Psoas muscle (tissue), 8 donors: ENCODE data around the gene ATRAID. TPM values are rescaled to one million over a fixed set of nuclear protein-coding genes. Genes with fewer than 3 reads are reported as not detected.

ENCODE experiments used
- ATAC-seq, 4 donors: fragments of 200-7000 bp; cut with Tn5 transposase; one replicate each; pipeline ENCODE4 v1.9.1; 2020; ENCODE audit warnings: moderate library complexity in 3 of 4, mild to moderate bottlenecking in 2 of 4
- DNase-seq, 2 donors: peaks; one replicate each; pipeline ENCODE4 v3.0.0-alpha.2; 2020
- H3K27ac ChIP-seq: fragments of 200-600 bp; one replicate; pipeline ENCODE4 v1.8.0; 2022
- H3K27me3 ChIP-seq, 3 donors: fragments of 200-600 bp in 1 of 3; one replicate each; pipeline versions ENCODE4 v1.6.1 to v1.8.0; 2013 to 2022; ENCODE audit warnings: low read length in 2 of 3, mild to moderate bottlenecking in 2 of 3, moderate library complexity in 1 of 3; ENCODE audit not compliant: insufficient read depth in 3 of 3
- H3K36me3 ChIP-seq, 2 donors: fragments of 200-600 bp in 1 of 2; one replicate each; pipeline versions ENCODE4 v1.6.1 to v1.8.0; 2013 to 2022; ENCODE audit warnings: low read depth in 1 of 2, mild to moderate bottlenecking in 1 of 2, moderate library complexity in 1 of 2; ENCODE audit not compliant: insufficient read depth in 1 of 2
- H3K4me1 ChIP-seq: fragments of 200-600 bp; one replicate; pipeline ENCODE4 v1.8.0; 2022
- H3K4me3 ChIP-seq: fragments of 200-600 bp; one replicate; pipeline ENCODE4 v1.8.0; 2022; ENCODE audit warnings: mild to moderate bottlenecking
- H3K9me3 ChIP-seq: fragments of 200-600 bp; one replicate; pipeline ENCODE4 v1.8.0; 2022
- WGBS, 3 donors: extraction: QIAGEN DNeasy Blood & Tissue Kit; methylation state at CpG; one replicate each; pipeline versions ENCODE4 v1.1.6 to v1.1.7; 2013; 5-methylcytosine and 5-hydroxymethylcytosine counted together
- intact Hi-C, 2 donors: fragments of 100-400 bp; cut with DNase I; formaldehyde crosslinking; loops; one replicate each; pipeline versions ENCODE4 v1.11.0 to v1.14.2; 2022
- polyA plus RNA-seq, 3 donors: library from polyadenylated mRNA; stranded (reverse); fragments of 200-250 nt; gene quantifications; one replicate each; pipeline ENCODE4 v1.2.3, GENCODE V29; 2013
- total RNA-seq, 4 donors: library from RNA; stranded (reverse); fragmentation: NEBNext Ultra II Directional in 2 of 4; extraction: Animal tissue kit (Norgen Biotek cat#: 25700) in 2 of 4; gene quantifications; one replicate each; pipeline versions ENCODE4 v1.2.1 to v1.2.4, GENCODE V29; 2021 to 2023
- TF ChIP-seq, protein P1 (sequence below): fragments of 200-600 bp; IDR thresholded peaks from one replicate; pipeline ENCODE4 v1.8.0; 2022; ENCODE audit warnings: antibody characterized with exemption
- donor health status: healthy with polysubstance abuse.
- donor health status: DM: no; HTN: no; CAD: no; lungs with moderate emphysema.
- donor health status: Bipolar disorder and iron deficiency.
- donor health status: healthy.
- donor health status: DM: yes; HTN: yes; CAD: no.
- donor health status: DM: no; HTN: no; CAD: no.
- donor health status: DM: no; HTN: no; CAD: no.
- donor health status: DM: yes; HTN: yes; CAD: no.

ATRAID gene
- total and polyA plus RNA-seq, 7 donors: 87.1 to 188 (median 101) TPM

DNA sequence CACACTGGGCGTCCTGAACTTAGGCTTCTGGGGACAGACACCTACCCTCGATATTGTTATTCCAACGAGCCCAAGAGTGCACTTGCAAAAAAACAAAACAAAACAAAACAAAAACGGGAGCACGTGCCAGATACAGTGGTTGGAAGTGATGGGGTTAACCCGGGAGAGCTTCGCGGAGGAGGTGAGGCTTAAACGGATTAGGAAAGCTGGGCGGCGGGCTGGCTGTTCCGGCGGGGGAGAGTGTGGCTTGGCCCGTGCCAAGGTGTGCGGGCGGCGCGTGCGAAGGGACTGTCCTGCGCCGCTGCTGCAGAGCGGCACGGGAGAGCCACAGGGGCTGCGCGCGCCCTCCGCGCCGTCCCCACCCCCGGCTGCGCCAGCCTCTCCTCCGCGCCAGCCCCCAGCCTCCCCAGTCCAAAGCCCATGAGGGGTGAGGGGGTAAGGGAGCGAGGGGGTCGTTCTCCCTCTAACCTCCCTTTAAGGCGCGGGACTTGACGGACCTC, 52.5 kb downstream of the ATRAID start:
- WGBS, 3 donors: 0 to 2% (median 1%) methylated on average over 34 to 38 of the region's 38 CpGs
- intact Hi-C loops: no loop called here
- ATAC-seq (peak; percentile 42 to 55 (median 48)), DNase-seq (no peak)
- no peaks in the 10 kb centered on the region for H3K9me3 ChIP-seq
- H3K27me3 ChIP-seq: peaks cover 0 to 83% (median 36%) of the 10 kb centered on the region in 3 donors
- H3K4me1 ChIP-seq: peaks cover 28% of the 10 kb centered on the region
- no peaks in the 10 kb centered on the region for H3K36me3 ChIP-seq
- TF ChIP-seq, protein P1, sequence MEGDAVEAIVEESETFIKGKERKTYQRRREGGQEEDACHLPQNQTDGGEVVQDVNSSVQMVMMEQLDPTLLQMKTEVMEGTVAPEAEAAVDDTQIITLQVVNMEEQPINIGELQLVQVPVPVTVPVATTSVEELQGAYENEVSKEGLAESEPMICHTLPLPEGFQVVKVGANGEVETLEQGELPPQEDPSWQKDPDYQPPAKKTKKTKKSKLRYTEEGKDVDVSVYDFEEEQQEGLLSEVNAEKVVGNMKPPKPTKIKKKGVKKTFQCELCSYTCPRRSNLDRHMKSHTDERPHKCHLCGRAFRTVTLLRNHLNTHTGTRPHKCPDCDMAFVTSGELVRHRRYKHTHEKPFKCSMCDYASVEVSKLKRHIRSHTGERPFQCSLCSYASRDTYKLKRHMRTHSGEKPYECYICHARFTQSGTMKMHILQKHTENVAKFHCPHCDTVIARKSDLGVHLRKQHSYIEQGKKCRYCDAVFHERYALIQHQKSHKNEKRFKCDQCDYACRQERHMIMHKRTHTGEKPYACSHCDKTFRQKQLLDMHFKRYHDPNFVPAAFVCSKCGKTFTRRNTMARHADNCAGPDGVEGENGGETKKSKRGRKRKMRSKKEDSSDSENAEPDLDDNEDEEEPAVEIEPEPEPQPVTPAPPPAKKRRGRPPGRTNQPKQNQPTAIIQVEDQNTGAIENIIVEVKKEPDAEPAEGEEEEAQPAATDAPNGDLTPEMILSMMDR: no peak
- H3K27ac ChIP-seq: no peak overlapping the region
- peak overlapping the region; percentile 71 for H3K4me3 ChIP-seq

DNA sequence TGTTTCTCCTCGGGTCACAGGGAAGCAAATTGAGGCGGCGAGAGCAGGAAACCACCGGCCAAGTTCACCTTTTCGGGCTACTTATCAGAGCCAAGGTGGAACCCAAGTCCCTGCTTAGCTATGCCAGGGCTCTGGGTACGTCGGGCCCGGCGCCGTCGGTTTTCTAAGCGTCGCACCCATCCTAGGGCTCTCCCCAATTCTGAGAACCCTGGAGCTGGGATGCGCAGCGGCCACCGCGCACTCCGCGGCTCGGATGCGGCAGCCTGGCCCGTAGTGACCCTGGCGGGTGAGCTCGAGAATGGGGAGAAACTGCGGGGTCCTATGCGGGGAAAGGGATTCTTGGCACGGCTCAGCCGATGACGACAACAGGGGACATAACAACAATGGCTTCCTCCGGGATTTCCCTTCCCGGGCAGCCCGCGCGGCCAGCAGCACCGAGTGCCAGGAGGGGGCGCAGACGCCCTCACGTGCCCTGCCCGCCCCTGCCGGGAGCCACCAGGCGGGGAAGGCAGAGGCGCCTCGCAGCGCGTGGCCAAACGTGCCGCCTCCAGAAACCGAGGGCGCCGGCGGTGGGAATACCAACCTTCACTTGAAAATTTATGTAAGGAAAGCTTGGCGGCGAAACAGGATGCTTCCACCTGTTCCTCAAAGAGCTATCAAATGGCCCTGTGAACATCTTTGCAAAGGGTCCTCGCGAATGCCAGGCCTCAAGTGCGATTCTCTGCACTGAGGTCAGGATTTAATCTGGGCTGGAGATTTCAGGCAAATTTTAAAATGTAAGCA, 53.1 kb downstream of the ATRAID start:
- H3K27ac ChIP-seq: no peak overlapping the region
- 2 to 3% (median 2%) methylated on average over 47 to 56 of the region's 56 CpGs for WGBS, 3 donors
- ATAC-seq: peak; percentile 55 to 81 (median 72)
- peaks cover 0 to 78% (median 35%) of the 10 kb centered on the region in 3 donors for H3K27me3 ChIP-seq
- H3K9me3 ChIP-seq: no peaks in the 10 kb centered on the region
- DNase-seq: peak; percentile 64 to 81
- no peaks in the 10 kb centered on the region for H3K36me3 ChIP-seq
- peak overlapping the region; percentile 71 for H3K4me3 ChIP-seq
- peaks cover 28% of the 10 kb centered on the region for H3K4me1 ChIP-seq
- intact Hi-C loops: no loop called here
- TF ChIP-seq, protein P1: peak; percentile 36

DNA sequence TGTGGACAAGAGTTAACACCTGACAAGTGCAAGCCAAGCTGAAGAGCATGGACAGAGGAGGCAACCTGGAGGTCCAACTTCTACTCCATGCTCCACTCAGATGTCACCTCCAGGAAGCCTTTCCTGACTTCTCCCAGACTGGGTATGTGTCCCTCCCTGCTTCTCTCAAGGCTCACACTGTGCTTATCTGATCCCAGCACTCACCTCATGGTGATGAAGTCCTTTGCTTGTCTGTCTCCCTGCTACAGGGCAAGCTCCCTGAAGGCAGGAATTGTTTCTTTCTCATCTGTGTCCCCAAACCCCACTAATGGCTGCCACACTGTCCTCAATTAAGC, 53.7 kb downstream of the ATRAID start:
- ATAC-seq (peak in 1 of 4 donors; percentile 6), DNase-seq (no peak)
- H3K36me3 ChIP-seq: no peaks in the 10 kb centered on the region
- H3K9me3 ChIP-seq: no peaks in the 10 kb centered on the region
- H3K4me3 ChIP-seq: peak overlapping the region; percentile 71
- H3K4me1 ChIP-seq: peaks cover 28% of the 10 kb centered on the region
- peaks cover 0 to 72% (median 34%) of the 10 kb centered on the region in 3 donors for H3K27me3 ChIP-seq
- intact Hi-C loops: no loop called here
- H3K27ac ChIP-seq: no peak overlapping the region
- TF ChIP-seq, protein P1: no peak

Other genes with a start within 250 kb of the ATRAID start
- 100 to 1,000 TPM; 101 to 148 (median 122) TPM for gene MAPRE3, start 241.4 kb upstream of the ATRAID start, total RNA-seq
- 100 to 1,000 TPM in 1 of 3 donors, 10 to 100 TPM in 2; 22.1 to 149 (median 76.3) TPM for gene MAPRE3, start 241.4 kb upstream of the ATRAID start, polyA plus RNA-seq
- gene TMEM214, start 179.1 kb upstream of the ATRAID start, total RNA-seq: 10 to 100 TPM; 32.3 to 50.4 (median 41.5) TPM
- 10 to 100 TPM; 29.4 to 43.2 (median 35.8) TPM for gene TMEM214, start 179.1 kb upstream of the ATRAID start, polyA plus RNA-seq
- gene AGBL5, start 160.4 kb upstream of the ATRAID start, total RNA-seq: 1 to 10 TPM; 5.5 to 8.6 (median 7.6) TPM
- gene AGBL5, start 160.4 kb upstream of the ATRAID start, polyA plus RNA-seq: 1 to 10 TPM; 3.6 to 5.3 (median 5.0) TPM
- gene OST4, start 140.4 kb upstream of the ATRAID start, total RNA-seq: 100 to 1,000 TPM; 186 to 304 (median 236) TPM
- gene OST4, start 140.4 kb upstream of the ATRAID start, polyA plus RNA-seq: 100 to 1,000 TPM; 259 to 396 (median 306) TPM
- 10 to 100 TPM in 1 of 4 donors, 1 to 10 TPM in 3; 6.1 to 14.3 (median 7.9) TPM for gene EMILIN1, start 133.4 kb upstream of the ATRAID start, total RNA-seq
- gene EMILIN1, start 133.4 kb upstream of the ATRAID start, polyA plus RNA-seq: 1 to 10 TPM; 4.9 to 7.3 (median 4.9) TPM
- 1 to 10 TPM; 1.5 to 4.5 (median 2.4) TPM for gene KHK, start 125.3 kb upstream of the ATRAID start, total RNA-seq
- 1 to 10 TPM; 1.8 to 5.8 (median 2.9) TPM for gene KHK, start 125.3 kb upstream of the ATRAID start, polyA plus RNA-seq
- 10 to 100 TPM in 1 of 4 donors, 1 to 10 TPM in 3; 4.1 to 15.8 (median 6.1) TPM for gene CGREF1, start 92.9 kb upstream of the ATRAID start, total RNA-seq
- gene CGREF1, start 92.9 kb upstream of the ATRAID start, polyA plus RNA-seq: 1 to 10 TPM; 2.8 to 7.9 (median 6.6) TPM
- 1 to 10 TPM; 1.4 to 4.5 (median 3.7) TPM for gene ABHD1, start 88.2 kb upstream of the ATRAID start, total RNA-seq
- gene ABHD1, start 88.2 kb upstream of the ATRAID start, polyA plus RNA-seq: 1 to 10 TPM; 1.9 to 4.1 (median 3.9) TPM
- gene PREB, start 77.4 kb upstream of the ATRAID start, total RNA-seq: 100 to 1,000 TPM in 2 of 4 donors, 10 to 100 TPM in 2; 57.4 to 206 (median 111) TPM
- 100 to 1,000 TPM in 2 of 3 donors, 10 to 100 TPM in 1; 96.1 to 138 (median 125) TPM for gene PREB, start 77.4 kb upstream of the ATRAID start, polyA plus RNA-seq
- not detected for gene PRR30, start 72.6 kb upstream of the ATRAID start, total RNA-seq
- gene PRR30, start 72.6 kb upstream of the ATRAID start, polyA plus RNA-seq: not detected
- gene TCF23, start 63.0 kb upstream of the ATRAID start, total RNA-seq: under 1 TPM in 2 of 4 donors, not detected in 2; 0.20 to 0.63 TPM
- gene TCF23, start 63.0 kb upstream of the ATRAID start, polyA plus RNA-seq: under 1 TPM in 2 of 3 donors, not detected in 1; 0.05 to 0.06 TPM
- 10 to 100 TPM; 16.8 to 64.2 (median 21.1) TPM for gene SLC5A6, start 227 bp downstream of the ATRAID start, total RNA-seq
- gene SLC5A6, start 227 bp downstream of the ATRAID start, polyA plus RNA-seq: 10 to 100 TPM; 21.1 to 47.0 (median 24.9) TPM
- gene CAD, start 5.3 kb downstream of the ATRAID start, total RNA-seq: 1 to 10 TPM; 7.8 to 8.6 (median 8.2) TPM
- gene CAD, start 5.3 kb downstream of the ATRAID start, polyA plus RNA-seq: 10 to 100 TPM in 1 of 3 donors, 1 to 10 TPM in 2; 5.9 to 13.6 (median 7.3) TPM
- under 1 TPM in 3 of 4 donors, not detected in 1; 0.10 to 0.92 (median 0.34) TPM for gene SLC30A3, start 51.0 kb downstream of the ATRAID start, total RNA-seq
- under 1 TPM; 0.03 to 0.16 (median 0.09) TPM for gene SLC30A3, start 51.0 kb downstream of the ATRAID start, polyA plus RNA-seq
- gene DNAJC5G, start 63.4 kb downstream of the ATRAID start, total RNA-seq: not detected
- not detected for gene DNAJC5G, start 63.4 kb downstream of the ATRAID start, polyA plus RNA-seq
- 100 to 1,000 TPM; 387 to 784 (median 462) TPM for gene TRIM54, start 70.4 kb downstream of the ATRAID start, total RNA-seq
- 100 to 1,000 TPM; 136 to 315 (median 282) TPM for gene TRIM54, start 70.4 kb downstream of the ATRAID start, polyA plus RNA-seq
- under 1 TPM in 1 of 4 donors, not detected in 3; 0.46 TPM for gene UCN, start 96.4 kb downstream of the ATRAID start, total RNA-seq
- gene UCN, start 96.4 kb downstream of the ATRAID start, polyA plus RNA-seq: 1 to 10 TPM in 1 of 3 donors, under 1 TPM in 2; 0.26 to 3.6 (median 0.44) TPM
- gene MPV17, start 111.1 kb downstream of the ATRAID start, total RNA-seq: 10 to 100 TPM; 11.9 to 20.9 (median 14.9) TPM
- gene MPV17, start 111.1 kb downstream of the ATRAID start, polyA plus RNA-seq: 10 to 100 TPM; 13.1 to 29.0 (median 14.5) TPM
- gene GTF3C2, start 144.7 kb downstream of the ATRAID start, total RNA-seq: 10 to 100 TPM; 17.5 to 44.9 (median 31.1) TPM
- gene GTF3C2, start 144.7 kb downstream of the ATRAID start, polyA plus RNA-seq: 10 to 100 TPM; 21.6 to 49.4 (median 24.2) TPM
- 10 to 100 TPM; 36.6 to 61.0 (median 56.3) TPM for gene EIF2B4, start 158.3 kb downstream of the ATRAID start, total RNA-seq
- 10 to 100 TPM; 56.1 to 72.9 (median 71.1) TPM for gene EIF2B4, start 158.3 kb downstream of the ATRAID start, polyA plus RNA-seq
- 10 to 100 TPM; 53.9 to 73.9 (median 57.3) TPM for gene SNX17, start 158.6 kb downstream of the ATRAID start, total RNA-seq
- gene SNX17, start 158.6 kb downstream of the ATRAID start, polyA plus RNA-seq: 10 to 100 TPM; 50.1 to 96.4 (median 94.0) TPM
- 10 to 100 TPM in 2 of 4 donors, 1 to 10 TPM in 2; 5.8 to 14.6 (median 8.7) TPM for gene ZNF513, start 168.7 kb downstream of the ATRAID start, total RNA-seq
- gene ZNF513, start 168.7 kb downstream of the ATRAID start, polyA plus RNA-seq: 10 to 100 TPM; 10.2 to 11.5 (median 10.7) TPM
- 10 to 100 TPM; 44.0 to 83.6 (median 68.4) TPM for gene PPM1G, start 197.6 kb downstream of the ATRAID start, total RNA-seq
- 100 to 1,000 TPM in 2 of 3 donors, 10 to 100 TPM in 1; 83.4 to 167 (median 127) TPM for gene PPM1G, start 197.6 kb downstream of the ATRAID start, polyA plus RNA-seq
- gene NRBP1, start 216.6 kb downstream of the ATRAID start, total RNA-seq: 100 to 1,000 TPM in 2 of 4 donors, 10 to 100 TPM in 2; 83.8 to 138 (median 103) TPM
- 100 to 1,000 TPM; 120 to 238 (median 151) TPM for gene NRBP1, start 216.6 kb downstream of the ATRAID start, polyA plus RNA-seq
- 1 to 10 TPM in 3 of 4 donors, not detected in 1; 1.5 to 2.2 (median 1.7) TPM for gene KRTCAP3, start 230.3 kb downstream of the ATRAID start, total RNA-seq
- 1 to 10 TPM in 1 of 3 donors, under 1 TPM in 2; 0.26 to 1.7 (median 0.39) TPM for gene KRTCAP3, start 230.3 kb downstream of the ATRAID start, polyA plus RNA-seq